ENCODE measurements around the gene CEP164. TPM values are rescaled to one million over a fixed set of nuclear protein-coding genes. Genes with fewer than 3 reads are reported as not detected.

Gene CEP164
- total RNA-seq, 1 donor from 2014 or later, result 41.2 TPM

DNA sequence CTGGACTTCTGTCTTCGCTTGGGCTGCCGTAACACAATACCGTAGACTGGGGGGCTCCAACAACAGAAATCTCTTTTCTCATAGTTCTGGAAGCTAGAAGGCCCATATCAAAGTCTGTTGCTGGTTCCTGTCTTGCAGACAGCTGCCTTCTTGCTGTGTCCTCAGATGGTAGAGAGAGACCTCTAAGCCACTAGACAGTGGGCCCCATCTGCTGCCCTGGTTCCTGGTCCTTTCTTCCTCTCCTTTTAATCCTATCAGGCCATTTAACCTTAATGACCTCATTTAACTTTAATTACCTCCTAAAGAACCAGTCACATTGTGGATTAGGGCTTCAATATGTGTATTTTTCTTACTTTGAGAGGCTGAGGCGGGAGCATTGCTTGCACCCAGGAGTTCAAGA, 9.4 kb downstream of the CEP164 start:
- Mint-ChIP-seq H3K4me1 (no peaks in the 10 kb centered on the region), H3K9me3 (no peaks in the 10 kb centered on the region), H3K4me3 (no peak overlapping the region), H3K36me3 (ENCODE audit: low read depth) (no peaks in the 10 kb centered on the region), H3K27me3 (ENCODE audit: low read depth) (no peaks in the 10 kb centered on the region), H3K27ac (ENCODE audit: unreplicated experiment) (peak overlapping the region; percentile 57)
- DNase-seq (ENCODE audit: low read depth, low spot score), result no peak
- TF ChIP-seq CTCF (conservative IDR thresholded peaks at IDR 0.05), result no peak

DNA sequence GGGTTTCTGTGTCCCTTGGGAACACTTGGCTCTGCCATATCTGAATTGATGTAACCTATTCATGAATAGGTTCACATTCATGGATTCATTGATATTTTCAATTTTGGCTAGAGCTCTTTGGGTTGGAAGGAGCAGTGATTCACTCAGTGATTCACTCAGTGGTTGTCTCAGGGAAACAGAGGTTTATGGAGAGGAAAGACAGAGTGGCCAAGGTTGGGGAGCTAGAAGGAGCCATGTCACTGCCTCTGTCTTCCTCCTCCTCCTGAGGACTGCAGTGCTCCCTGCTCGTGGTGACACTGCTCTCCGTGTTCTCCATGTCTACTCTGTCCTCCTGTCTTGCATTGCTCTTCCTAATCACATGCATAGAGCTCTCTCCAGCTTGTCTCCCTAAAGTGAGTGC, 17.4 kb downstream of the CEP164 start:
- no peak for DNase-seq (ENCODE audit: low read depth, low spot score)
- Mint-ChIP-seq H3K36me3 (ENCODE audit: low read depth) (no peaks in the 10 kb centered on the region), H3K4me3 (no peak overlapping the region), H3K27ac (ENCODE audit: unreplicated experiment) (no peak overlapping the region), H3K9me3 (no peaks in the 10 kb centered on the region), H3K27me3 (ENCODE audit: low read depth) (no peaks in the 10 kb centered on the region), H3K4me1 (no peaks in the 10 kb centered on the region)
- TF ChIP-seq CTCF (conservative IDR thresholded peaks at IDR 0.05), result no peak

DNA sequence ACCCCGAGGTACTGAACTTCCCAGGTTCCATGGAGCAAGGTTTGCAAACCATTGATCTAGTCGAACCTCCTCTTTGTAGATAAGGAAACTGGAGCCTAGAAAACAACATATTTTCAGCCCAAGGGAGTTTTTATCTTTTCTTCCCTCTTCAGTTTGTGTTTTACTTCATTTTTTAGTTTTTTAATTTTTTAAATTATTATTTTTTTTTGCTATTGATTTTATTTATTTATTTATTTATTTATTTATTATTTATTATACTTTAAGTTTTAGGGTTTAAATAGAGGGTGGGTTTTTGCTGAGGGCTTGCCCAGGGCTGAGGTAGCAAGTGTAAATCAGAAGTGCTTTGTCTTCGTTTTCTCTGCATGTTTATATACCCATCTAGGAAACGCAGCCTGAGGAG, 26.9 kb downstream of the CEP164 start:
- Mint-ChIP-seq H3K4me1 (no peaks in the 10 kb centered on the region), H3K27me3 (ENCODE audit: low read depth) (no peaks in the 10 kb centered on the region), H3K27ac (ENCODE audit: unreplicated experiment) (no peak overlapping the region), H3K36me3 (ENCODE audit: low read depth) (peaks cover 3% of the 10 kb centered on the region), H3K9me3 (no peaks in the 10 kb centered on the region), H3K4me3 (no peak overlapping the region)
- no peak for DNase-seq (ENCODE audit: low read depth, low spot score)
- no peak for TF ChIP-seq CTCF (conservative IDR thresholded peaks at IDR 0.05)

DNA sequence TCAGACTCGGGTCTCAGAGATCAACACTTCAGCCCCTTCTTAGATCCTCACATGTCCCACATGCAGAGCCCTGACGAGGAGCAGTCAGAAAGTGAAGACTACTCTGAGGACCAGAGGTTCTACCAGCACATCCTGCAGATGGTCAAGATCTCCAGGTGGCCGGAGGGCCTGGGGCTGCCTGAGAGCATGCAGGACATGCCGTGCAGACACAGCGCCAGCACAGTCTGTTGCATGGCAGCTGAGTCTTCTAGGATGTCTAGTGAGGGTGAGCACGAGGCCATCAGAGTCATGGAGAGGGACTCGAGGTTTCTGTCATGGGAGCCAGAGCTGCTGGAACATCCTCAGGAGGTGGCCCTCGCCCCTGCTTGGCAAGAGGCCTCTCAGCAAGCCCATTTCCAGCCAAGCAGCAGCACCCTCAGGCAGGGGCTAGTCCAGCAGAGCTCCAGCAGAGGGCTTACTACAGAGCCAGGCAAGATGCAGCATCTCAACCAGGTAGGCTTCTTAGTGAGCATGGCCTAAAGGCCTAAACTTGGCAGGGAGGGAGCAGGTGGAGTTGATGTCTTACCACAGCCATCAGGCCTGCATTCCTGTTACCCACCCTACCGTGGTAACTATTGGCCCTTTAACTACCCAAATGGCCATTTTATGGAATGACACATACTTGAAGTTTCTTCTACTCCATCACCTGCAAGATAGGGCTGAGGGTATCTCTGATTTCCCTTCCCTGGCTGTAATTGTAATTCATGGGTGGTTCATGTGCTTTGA, 28.7 kb downstream of the CEP164 start:
- Mint-ChIP-seq H3K4me3 (no peak overlapping the region), H3K9me3 (no peaks in the 10 kb centered on the region), H3K36me3 (ENCODE audit: low read depth) (peaks cover 3% of the 10 kb centered on the region), H3K27ac (ENCODE audit: unreplicated experiment) (no peak overlapping the region), H3K27me3 (ENCODE audit: low read depth) (no peaks in the 10 kb centered on the region), H3K4me1 (no peaks in the 10 kb centered on the region)
- no peak for TF ChIP-seq CTCF (conservative IDR thresholded peaks at IDR 0.05)
- DNase-seq (ENCODE audit: low read depth, low spot score), result no peak

DNA sequence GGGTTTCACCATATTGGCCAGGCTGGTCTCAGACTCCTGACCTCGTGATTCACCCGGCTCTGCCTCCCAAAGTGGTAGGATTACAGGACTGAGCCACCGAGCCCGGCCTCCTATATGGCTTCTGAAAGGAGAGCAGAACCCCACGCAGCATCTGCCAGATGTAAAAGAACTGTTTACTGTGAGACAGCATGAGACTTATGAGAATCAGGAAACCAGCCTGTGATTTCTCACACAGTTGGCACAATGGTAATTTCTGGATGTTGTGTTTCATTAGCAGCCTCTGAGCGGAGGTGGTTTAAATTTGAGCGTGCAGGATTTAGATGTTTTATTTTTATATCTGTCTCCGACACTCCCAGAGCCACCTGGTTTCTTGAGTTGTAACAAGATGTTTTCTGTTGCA, 33.8 kb downstream of the CEP164 start:
- Mint-ChIP-seq H3K9me3 (no peaks in the 10 kb centered on the region), H3K4me3 (no peak overlapping the region), H3K27me3 (ENCODE audit: low read depth) (no peaks in the 10 kb centered on the region), H3K36me3 (ENCODE audit: low read depth) (peaks cover 21% of the 10 kb centered on the region), H3K27ac (ENCODE audit: unreplicated experiment) (no peak overlapping the region), H3K4me1 (no peaks in the 10 kb centered on the region)
- TF ChIP-seq CTCF (conservative IDR thresholded peaks at IDR 0.05), result no peak
- no peak for DNase-seq (ENCODE audit: low read depth, low spot score)

Measured in neural crest cell (in vitro differentiated cells).